GM19351 (cell line): ENCODE results near the gene MTG2.

Experiments used
- ATAC-seq: cut with Tn5 transposase; IDR thresholded peaks from one replicate; pipeline ENCODE4 v1.9.1; 2021; ENCODE audit warnings: mild to moderate bottlenecking, moderate library complexity; ENCODE audit not compliant: unreplicated experiment

Gene MTG2

DNA sequence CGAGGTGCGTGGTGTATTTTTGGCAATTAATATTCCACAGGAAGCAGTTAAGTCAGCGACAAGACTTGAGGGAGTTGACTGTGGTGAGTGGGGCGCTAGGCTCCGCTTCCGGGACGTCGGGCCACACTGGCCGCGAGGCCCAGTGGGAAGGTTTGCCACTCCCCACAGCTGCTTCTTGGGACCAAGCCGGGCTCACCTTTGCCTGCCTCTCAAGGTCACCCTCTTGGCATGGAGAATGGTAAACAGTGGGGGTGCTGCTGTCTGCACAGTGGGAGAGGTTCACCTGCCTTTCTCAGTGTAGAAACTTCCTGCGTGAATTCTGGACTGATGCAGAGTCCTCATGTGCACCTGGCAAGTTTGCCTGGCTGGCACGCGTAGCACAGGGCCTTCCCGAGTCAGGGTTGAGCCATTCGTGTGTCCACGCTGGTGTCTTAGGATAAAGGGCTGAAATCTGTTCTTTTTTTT lies 61.8 kb downstream of the MTG2 start:
- ATAC-seq, result no peak

DNA sequence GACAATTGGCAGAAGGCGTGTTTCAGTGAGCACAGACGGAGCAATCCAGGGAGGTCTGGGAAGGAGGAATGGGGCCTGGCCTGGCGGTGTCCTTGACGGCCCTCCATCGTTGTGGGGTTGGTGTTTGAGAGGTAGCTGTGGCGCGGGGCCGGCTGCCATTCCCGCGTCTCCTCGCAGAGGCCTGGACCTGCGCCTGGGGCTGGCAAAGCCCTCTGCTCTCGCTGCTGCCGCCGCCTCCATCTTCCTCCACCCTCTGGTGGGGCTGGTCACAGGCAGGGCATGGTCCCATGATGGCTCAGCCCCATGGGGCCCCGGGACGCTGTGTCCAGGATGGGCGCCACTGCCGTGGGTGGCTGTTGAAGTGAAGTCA lies 63.1 kb downstream of the MTG2 start:
- ATAC-seq, result no peak

DNA sequence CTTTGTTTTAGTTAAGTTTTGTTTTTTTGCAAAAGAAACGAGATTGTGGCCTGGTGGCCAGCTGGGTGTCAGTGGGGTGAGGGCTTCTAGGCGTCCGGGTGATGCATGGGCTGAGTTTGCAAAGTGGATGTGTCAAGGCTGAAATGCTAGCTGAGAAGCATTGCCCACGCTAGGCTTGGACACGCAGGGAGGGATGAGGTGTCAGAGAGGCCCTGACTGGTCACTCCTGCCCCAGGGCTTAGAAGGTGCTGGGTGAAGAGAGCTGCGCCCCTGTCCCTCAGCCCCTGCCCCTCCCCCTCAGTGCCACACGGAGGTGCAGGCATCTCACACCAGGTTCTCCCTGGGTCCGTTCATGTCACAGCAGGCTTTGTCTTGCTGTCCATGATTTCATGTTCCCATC lies 63.6 kb downstream of the MTG2 start:
- ATAC-seq, result no peak

DNA sequence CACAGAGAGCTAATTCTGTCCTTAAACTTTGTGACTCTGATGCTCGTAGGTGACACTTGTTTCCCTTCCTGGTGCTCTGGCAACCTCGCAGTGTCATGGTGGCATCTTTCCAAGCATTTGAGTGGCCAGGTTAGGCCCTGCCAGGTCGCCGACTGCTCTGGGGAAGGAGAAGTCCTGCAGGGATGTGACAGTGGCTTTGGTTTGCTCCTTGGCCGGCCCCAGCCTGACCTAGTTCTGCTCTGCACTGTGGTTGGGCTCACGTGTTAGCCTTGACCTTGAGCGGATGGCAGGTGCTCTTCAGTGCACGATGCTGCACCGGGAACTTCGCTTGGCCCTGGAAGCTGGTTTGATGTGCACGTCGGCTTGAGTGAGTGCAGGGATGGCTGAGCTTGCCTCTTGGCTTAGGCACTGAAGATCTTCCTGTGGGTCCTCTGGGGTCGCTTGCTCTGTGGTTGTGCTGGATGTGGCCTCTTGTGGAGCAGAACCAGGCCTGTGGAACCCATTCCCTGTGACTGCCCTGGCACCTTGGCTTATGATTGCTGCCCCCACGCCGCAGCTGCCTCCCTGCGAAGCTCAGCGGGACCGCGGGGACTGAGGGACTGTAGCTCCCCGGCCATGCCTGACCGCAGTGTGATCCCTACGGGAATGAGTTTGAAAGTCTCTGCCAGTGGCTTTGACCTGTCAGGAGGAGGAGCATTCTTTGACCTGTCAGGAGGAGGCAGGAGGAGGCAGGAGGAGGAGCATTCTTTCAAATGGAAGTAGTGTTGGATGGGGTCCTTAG lies 64.2 kb downstream of the MTG2 start:
- ATAC-seq, result no peak

DNA sequence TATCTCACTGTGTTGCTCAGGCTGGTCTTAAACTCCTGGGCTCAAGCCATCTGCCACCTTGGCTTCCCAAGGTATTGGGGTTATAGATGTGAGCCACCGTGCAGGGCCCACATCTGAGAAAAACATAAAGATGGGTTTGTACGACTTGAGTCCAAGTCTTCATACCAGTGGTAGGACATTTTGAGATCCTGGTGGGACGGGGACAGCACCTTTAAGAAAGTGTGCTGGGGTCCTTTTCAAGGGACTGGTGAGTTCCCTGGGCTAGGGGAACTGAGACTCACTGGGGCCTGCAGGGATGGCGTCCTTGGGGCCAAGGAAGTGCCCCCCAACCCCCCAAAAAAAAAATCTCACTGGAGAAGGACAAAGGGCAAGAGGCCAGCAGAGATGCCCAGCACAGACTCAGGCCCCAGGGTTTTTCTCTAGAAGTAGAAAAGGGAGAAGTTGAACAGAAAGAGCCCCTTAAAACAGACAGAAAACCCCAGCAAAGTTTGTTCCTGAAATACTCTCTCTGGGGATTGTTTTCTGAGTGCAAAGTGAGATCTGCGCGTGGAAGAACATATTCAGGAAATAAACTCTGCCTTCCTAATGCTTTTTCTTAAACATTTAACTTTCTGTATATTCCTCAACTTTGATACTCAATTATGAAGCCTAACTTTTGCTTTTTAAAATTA lies 66.2 kb downstream of the MTG2 start:
- ATAC-seq, result no peak

DNA sequence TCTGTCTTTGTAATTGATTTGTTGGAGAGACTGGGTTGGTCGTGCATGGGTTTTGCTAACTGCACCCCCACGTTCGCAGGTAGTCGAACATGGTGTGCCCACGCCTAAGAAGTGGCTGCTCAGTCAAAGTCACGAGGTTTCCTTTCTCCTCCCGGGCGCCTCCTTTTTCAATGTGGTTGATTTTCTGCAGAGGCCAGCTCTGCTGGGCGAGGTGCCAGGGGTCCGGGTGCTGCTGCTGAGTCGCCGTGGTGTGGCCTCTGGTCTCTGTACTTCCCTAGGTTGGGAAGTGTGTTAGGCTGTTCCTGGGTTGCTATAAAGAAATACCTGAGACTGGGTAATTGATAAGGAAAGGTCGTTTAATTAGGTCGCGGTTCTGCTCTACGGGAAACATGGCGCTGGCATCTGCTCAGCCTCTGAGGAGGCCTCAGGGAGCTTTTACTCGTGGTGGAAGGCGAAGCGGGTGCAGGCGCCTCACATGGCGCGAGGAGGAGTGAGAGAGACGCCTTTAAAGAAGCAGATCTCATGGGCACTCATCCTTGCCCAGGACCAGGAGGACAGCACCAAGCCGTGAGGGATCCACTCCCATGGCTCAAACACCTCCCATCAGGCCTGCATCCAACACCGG lies 69.6 kb downstream of the MTG2 start:
- ATAC-seq, result no peak
